Measurements from ENCODE around the gene SZRD1. TPM values are rescaled to one million over a fixed set of nuclear protein-coding genes. Genes with fewer than 3 reads are reported as not detected.

The SZRD1 gene
- polyA plus RNA-seq, 3 donors, result 30.1 to 93.6 (median 84.9) TPM

DNA sequence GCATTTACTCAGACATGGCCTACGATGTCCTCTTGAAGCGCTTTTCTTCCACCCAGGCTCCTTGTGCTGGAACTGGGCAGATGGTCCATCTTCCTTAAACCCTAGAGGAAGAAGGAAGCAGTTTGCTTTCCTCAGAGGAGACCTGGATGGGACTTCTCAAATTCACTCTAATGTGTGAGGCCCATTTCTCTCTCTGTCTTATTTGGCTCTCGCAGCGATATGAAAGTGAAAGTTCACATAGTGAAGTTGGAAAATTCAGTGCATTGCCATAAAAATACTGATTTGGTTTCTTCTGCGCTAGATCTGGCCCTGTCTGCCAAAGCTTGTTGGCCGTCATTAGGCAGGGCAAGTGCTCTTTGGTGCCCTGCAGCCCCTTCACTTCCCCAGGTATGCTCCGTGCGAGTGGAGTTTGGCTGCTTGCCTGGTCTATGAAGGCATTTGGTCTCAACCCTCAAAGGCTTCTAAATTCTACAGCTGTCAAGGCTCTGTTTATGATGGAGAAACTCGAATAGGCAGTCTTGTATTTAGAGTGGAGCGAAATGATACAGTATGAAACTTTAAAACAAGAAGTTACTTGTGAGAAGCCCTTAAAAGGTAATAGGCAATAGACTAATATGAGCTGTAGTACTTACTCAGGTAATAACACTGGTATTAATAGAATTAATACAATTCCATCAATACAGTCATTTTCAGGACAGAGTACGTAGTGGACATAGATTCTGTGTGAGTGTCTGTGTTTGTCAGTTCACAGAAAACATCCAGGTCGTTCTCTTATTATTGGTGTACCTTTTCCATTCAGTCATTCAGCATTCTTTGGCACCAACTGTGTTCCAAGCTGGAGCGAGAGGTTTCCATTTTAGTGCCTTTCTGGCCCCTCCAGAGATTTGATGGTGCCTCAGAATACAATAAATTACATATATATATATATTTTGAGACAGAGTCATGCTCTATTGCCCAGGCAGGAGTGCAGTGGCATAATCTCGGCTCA is 20.5 kb downstream of the SZRD1 start:
- WGBS, 3 donors, result 44 to 65% (median 45%) methylated on average over 14 of the region's 14 CpGs
- H3K27ac ChIP-seq (ENCODE audit: low read depth, low read length), result no peak overlapping the region

DNA sequence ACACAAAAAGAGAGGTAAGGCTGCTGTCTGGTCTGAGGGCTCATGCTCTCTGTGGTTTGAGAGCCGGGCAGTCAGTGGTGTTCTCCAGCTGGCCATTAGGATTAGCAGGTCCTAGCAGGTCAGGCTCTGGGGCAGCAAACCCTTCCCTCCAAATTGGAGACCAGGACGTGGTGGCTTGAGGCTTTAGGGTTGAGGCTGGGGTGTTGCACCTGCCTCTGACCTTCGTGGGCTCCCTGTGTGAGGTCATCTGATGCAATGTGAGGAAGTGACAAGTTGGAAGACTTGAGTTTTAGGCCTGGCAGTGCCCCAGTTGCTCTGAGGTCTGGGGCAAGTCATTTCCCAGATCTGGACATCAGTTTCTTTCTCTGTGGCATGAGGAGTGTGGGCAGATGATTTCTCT is 24.4 kb downstream of the SZRD1 start:
- WGBS, 3 donors, result 55 to 68% (median 58%) methylated on average over 3 of the region's 3 CpGs
- H3K27ac ChIP-seq (ENCODE audit: low read depth, low read length), result no peak overlapping the region

DNA sequence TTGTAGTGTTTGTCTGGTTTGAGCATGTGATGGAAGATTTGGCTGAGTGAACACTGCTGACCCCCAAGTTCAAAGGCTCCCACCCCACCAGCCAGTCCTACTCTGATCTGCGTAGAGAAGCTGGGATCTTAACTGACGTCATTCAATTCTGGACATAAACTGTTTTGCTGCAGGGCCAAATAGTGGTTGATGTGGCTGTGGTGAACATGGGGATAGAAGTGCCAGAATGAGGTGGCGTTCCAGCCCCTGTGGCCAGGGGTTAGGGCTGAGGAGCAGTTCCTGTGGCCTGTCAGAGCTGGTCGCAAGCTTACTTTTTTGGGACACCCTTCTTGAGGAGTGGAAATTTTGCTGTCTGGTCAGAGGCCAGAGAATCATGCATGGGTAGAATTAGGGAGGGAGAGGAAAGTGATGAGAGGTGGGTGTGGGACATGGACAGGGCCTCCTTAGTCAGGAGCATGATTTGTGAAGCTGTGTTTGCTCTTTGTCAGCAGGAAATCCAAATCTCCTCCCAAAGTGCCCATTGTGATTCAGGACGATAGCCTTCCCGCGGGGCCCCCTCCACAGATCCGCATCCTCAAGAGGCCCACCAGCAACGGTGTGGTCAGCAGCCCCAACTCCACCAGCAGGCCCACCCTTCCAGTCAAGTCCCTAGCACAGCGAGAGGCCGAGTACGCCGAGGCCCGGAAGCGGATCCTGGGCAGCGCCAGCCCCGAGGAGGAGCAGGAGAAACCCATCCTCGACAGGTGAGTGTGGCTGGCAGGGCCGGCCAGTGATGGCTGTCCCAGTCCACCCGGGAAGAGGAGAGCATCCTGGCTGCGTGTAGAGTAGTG is 25.9 kb downstream of the SZRD1 start:
- WGBS, 3 donors, result 76 to 83% (median 81%) methylated on average over 21 of the region's 21 CpGs
- H3K27ac ChIP-seq (ENCODE audit: low read depth, low read length), result no peak overlapping the region

DNA sequence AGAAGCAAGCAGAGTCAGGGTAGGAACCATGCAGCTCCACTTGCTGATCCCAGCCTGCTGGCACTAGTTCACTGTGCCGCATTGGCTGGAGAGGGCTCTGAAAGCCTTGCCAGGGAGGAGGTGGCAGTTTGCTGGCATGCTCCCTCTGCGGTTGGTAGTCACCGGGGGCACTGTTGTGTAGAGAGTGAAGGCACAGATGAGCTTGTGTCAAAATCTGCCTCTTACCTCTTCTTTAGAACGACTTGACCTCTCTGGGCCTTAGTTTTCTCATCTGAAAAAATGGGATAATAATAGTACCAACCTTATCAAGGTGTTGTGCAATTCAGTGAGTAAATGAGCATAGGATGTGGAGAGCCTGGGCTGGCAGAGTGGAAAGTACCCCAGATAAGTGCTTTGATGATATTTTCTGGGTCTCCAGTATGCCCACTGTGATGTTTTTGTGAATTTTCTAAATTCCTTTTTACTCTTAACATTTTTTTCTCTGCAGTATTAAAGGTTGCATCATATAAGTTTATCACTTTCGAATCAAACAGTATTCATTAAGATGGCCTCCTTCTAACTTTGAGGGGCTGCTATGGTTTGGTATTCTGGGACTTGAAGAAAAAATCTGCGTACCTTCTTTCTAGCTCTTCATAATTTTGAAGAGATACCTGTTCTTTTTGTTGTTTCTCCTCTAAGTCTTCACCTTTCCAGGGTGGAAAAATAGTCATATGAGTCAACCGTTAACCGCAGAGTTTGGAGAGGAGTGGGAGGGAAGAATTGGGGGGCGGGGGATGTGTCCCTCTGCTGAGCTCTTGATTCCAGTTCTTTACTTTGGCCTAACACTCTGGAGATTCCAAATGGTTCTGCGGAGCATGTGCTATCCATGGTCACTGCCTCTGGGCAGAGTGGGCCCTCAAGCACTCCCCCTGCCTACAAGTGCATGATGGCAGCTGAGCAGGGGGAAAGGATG is 26.8 kb downstream of the SZRD1 start:
- WGBS, 3 donors, result 79 to 90% (median 89%) methylated on average over 10 of the region's 10 CpGs
- H3K27ac ChIP-seq (ENCODE audit: low read depth, low read length), result no peak overlapping the region

DNA sequence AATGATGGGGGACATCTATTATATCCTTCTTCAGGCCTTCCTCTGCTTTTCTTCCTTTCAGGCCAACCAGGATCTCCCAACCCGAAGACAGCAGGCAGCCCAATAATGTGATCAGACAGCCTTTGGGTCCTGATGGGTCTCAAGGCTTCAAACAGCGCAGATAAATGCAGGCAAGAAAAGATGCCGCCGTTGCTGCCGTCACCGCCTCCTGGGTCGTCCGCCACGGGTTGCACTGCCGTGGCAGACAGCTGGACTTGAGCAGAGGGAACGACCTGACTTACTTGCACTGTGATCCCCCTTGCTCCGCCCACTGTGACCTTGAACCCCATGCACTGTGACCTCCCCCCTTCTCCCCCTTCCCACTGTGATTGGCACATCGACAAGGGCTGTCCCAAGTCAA is 27.9 kb downstream of the SZRD1 start:
- no peak overlapping the region for H3K27ac ChIP-seq (ENCODE audit: low read depth, low read length)
- 82 to 93% (median 90%) methylated on average over 12 to 13 of the region's 13 CpGs for WGBS, 3 donors

DNA sequence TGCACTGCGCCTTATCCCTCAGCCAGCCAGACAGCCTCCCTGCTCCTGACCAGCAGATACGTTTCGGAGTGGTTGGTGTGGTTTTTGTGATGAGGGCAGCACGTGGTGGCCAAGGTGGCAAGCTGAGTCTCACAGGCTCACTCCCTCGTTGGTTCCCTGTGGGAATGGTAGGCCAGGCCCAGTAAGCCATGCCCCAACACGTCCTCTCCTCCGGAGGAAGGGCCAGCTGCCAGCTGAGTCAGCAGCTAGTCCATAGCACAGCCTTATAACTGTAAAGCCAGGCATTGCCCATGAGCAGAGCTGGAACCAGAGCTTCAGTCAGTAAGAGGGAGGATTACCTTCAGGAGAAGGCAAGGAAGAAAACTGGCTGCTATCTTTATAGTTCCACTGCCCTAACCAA is 29.5 kb downstream of the SZRD1 start:
- H3K27ac ChIP-seq (ENCODE audit: low read depth, low read length), result no peak overlapping the region
- 59 to 75% (median 61%) methylated on average over 7 of the region's 7 CpGs for WGBS, 3 donors

DNA sequence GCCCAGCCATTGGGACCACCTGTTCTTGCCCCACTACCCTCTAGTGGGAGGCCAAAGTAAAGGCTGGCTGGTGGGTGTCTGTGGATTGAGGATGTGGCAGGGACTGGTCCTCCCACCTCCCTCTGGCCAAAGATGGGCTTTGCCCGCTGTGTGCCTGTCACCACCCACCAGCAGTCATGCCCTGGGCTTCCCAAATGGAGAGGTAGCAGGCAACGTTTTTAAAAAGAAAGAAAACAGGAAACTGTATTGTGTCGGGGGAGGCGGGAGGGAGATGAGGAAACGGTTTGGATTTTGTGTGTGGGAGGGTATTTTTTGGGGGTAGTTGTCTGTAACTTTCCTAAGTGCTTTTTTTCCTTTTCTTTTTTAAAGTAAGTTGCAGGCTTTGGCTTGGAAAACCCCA is 30.1 kb downstream of the SZRD1 start:
- H3K27ac ChIP-seq (ENCODE audit: low read depth, low read length), result no peak overlapping the region

DNA sequence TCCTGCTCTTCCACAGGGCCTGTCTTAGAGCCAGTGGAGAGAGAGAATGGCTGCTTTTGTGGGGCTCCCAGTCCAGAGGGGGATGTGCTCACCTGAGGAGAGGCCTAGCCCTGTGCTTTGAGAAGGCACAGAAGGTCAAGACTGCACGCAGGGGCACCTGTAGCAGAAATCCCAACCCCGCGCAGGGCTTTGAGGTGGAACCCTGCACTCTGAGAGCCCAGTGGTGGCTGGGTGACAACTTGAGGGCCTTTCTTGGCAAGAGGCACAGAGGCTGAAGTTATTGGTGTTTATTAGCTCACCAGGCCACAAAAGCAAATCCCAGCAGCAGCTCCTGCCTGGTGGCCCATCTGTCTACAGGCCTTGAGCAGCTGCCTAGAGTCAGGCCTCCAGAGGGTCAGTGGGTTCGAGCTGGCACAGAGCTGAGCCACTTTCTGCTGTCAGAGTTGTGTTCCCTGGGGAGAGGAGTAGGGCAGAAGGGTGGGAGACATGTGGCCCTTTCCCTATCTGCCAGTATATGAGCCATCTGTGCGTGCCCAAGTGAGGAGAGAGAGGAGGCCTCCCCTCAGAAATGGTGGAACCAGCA is 31.4 kb downstream of the SZRD1 start:
- H3K27ac ChIP-seq (ENCODE audit: low read depth, low read length), result no peak overlapping the region
- 86 to 91% (median 89%) methylated on average over 5 of the region's 5 CpGs for WGBS, 3 donors

More for the DNA sequence above, 30.1 kb downstream of the SZRD1 start:
- WGBS, 3 donors, result 34 to 70% (median 38%) methylated on average over 5 of the region's 5 CpGs

DNA sequence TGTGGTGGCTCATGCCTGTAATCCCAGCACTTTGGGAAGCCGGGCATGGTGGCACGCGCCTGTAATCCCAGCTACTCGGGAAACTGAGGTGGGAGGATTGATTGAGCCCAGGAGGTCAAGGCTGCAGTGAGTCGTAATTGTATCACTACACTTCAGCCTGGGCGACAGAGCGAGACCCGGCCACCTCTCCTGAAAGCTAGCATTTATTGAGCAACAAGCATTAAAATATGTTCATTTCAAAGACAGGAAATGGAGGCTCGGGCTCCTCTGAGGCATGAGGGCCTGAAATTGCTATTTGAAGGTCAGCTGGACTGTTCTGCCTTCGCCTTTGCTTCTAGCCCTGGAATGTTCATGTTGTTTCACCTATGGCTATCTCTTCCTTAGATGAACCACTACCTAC is 35.7 kb downstream of the SZRD1 start:
- 79 to 85% (median 82%) methylated on average over 10 of the region's 10 CpGs for WGBS, 3 donors
- no peak overlapping the region for H3K27ac ChIP-seq (ENCODE audit: low read depth, low read length)

DNA sequence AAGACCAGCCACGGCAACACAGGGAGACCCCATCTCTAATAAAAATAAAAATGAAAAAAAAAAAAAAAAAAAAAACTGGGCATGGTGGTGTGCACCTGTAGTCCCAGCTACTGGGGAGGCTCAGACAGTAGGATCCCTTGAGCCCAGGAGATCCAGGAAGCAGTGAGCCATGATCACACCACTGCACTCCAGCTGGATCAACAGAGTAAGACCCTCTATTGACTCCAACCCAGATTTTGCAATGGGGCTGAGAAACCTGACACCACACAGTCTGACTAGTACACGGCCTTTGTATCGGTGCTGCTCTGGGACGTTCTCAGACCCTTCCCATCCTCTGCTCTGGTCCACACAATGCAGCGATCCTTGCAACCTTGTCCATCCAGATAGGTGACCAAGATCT is 38.4 kb downstream of the SZRD1 start:
- H3K27ac ChIP-seq (ENCODE audit: low read depth, low read length), result no peak overlapping the region
- WGBS, 3 donors, result 70 to 82% (median 74%) methylated on average over 5 of the region's 5 CpGs

DNA sequence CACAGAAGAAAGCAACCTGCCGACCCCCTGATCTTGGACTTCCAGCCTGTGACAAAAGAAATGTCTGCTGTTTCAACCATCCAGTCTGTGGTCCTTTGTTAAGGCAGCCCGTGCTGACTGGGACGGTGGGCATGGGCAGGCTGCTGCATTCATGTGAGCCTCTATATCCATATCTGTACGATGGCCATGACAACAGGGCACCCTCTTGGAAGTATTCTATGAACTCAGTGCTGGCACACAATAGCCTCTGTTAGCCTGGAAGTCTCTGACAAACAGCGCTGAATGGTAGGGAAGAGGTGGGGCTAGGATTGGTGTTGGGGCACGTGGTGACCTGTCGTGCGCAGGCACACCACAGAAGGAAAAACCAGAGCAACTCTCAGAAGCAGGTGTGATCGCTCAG is 39.8 kb downstream of the SZRD1 start:
- WGBS, 3 donors, result 89 to 92% (median 90%) methylated on average over 9 of the region's 9 CpGs
- no peak overlapping the region for H3K27ac ChIP-seq (ENCODE audit: low read depth, low read length)

DNA sequence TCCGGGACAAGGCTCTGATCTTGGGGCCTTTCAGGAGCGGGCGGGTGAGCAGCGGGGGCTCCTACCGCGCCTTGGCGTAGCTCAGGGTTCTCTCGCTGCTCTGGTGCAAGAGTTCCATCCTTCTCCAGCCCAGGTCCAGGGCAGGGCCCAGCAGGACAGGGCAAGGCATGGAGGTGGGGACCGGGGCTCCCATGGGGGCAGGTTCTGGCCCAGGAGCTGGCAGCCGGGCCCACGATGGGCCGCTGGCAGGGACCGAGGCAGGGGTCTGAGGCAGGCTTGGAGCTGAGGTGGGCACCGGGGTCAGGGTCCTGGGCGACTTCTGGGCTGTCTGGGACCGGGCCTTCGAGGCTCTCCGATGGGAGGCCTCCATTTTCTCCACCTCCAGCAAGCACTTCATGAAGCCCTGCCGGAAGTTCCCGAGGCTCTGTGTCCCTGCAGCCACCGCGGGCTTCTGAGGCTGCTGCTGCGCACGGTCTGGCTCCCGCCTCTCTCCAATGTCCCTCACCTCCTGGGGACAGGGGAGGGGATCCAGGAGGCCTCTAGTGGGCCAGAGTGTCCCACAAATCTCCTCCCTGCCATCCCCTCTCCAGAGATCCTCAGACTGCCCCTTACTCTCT is 42.6 kb downstream of the SZRD1 start:
- H3K27ac ChIP-seq (ENCODE audit: low read depth, low read length), result no peak overlapping the region
- WGBS, 3 donors, result 80 to 91% (median 89%) methylated on average over 20 to 25 of the region's 25 CpGs

DNA sequence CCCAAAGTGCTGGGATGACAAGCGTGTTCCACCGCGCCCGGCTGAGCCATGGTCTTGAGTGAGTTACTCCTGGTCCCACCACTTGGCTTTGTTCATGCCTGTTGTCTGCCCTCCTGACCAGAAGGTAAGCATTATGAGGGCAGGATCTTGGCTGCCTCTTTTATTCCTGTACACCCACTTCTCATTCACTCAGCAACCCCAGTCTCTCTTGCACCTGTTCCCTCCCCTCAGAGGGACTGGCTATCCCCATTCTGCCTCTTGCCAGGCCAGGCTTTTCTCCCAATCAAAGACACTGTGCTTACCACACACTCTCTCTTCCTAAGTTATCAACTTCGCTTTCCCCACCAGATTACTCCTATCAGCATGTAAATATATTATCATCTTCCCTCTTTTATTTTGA is 43.8 kb downstream of the SZRD1 start:
- 90 to 97% (median 96%) methylated on average over 5 of the region's 5 CpGs for WGBS, 3 donors
- no peak overlapping the region for H3K27ac ChIP-seq (ENCODE audit: low read depth, low read length)

DNA sequence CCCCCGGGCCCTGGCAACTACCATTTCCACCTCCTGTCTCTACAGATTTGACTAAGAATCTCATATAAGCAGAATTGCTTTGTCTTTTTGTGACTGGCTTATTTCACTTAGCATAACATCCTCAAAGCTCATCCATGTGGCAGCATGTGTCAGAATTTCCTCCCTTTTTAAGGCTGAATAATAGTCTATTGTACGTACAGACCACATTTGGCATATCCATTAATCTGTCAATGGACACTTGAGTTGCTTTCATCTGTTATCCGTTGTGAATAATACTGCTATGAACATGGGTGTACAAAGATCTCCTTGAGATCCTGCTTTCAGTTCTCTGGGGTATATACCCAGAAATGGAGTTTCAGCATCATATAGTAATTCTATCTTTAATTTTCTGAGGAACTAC is 46.1 kb downstream of the SZRD1 start:
- no peak overlapping the region for H3K27ac ChIP-seq (ENCODE audit: low read depth, low read length)
- 72 to 83% (median 75%) methylated on average over 3 of the region's 3 CpGs for WGBS, 3 donors

DNA sequence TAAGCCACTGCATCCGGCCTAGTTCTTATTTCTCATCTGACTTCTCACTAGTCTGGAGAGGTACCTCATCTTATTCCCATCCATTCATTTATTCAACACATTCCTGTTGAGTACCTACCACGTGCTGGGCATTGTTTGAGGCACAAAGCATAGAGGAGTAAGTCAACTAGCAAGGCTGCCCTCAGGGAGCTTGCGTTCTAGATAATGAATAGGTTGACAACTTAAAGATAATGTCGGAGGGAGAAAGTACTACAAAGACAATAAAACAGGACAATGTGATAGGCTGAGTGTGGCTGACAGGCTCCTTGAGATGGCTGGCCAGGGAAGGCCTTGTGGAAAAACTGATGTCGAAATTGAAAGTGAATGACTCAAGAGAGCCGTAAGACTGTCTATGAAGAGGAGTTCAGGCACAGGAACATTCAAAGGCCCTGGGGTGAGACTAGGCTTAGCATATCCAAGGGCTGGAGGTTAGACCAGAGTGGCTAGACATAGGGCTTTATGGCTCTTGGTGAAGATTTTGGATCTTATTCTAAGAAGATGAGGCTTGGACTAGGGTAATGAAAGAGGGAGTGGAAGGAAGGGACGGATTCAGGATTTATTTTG is 51.9 kb downstream of the SZRD1 start:
- 85 to 92% (median 86%) methylated on average over 7 of the region's 7 CpGs for WGBS, 3 donors

DNA sequence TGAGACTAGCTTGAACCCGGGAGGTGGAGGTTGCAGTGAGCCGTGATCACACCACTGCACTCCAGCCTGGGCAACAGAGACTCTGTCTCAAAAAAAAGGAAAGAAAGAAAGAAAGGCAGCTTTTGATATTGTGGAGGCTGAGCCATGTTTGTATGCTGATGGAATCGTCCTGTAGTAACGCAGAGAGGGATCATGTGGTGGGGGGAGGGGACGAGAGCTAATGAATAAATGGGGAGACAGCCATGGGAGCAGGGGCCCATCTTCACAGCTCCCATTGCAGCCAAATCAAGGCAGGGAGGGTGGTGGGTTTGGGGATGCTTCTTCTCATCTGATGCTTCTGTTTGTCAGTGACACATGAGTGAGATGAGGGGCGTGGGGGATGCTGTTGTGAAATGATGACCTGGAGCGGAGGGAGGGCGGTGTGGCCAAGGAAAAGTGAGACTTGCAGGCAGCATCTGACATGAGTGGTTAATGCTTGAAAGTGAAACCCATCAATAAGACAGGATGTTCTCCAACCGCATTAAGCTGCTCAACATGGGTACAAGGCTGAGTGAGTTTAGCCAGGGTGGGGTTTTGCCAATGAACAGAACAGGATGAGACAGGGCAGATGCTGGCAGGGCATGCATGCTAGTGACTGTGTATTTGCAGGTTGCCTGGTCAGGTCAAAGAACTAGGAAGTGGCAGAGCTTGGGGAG is 53.5 kb downstream of the SZRD1 start:
- 55 to 68% (median 61%) methylated on average over 9 of the region's 9 CpGs for WGBS, 3 donors
- no peak overlapping the region for H3K27ac ChIP-seq (ENCODE audit: low read depth, low read length)

More for the DNA sequence above, 51.9 kb downstream of the SZRD1 start:
- H3K27ac ChIP-seq (ENCODE audit: low read depth, low read length), result no peak overlapping the region

DNA sequence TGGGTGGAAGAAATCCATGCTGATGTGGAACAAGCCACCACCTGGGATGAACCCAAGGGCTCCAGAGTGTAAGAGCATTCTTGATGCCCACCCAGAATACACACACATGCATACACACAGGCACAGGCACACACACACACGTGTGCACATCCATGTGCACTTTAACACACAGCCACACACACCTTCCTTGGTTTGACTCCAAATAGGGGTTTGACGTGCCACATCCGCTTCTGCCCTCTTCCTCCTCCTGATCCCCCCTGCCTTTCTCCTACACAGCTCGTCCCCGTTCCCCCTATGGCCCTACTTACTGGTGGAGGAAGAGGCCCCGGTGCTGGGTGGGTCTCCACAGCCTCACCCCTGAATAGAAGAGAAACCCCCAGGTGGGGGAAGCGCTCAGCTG is 54.2 kb downstream of the SZRD1 start:
- H3K27ac ChIP-seq (ENCODE audit: low read depth, low read length), result no peak overlapping the region
- WGBS, 3 donors, result 70 to 73% (median 72%) methylated on average over 7 of the region's 7 CpGs
